ENCODE data around the gene ATG2B.
"Not testable (repeated sequence)": the region's sequence is repeated elsewhere in the genome, so short reads cannot be mapped to it uniquely, and the experiment has no call there.

The ATG2B gene

DNA sequence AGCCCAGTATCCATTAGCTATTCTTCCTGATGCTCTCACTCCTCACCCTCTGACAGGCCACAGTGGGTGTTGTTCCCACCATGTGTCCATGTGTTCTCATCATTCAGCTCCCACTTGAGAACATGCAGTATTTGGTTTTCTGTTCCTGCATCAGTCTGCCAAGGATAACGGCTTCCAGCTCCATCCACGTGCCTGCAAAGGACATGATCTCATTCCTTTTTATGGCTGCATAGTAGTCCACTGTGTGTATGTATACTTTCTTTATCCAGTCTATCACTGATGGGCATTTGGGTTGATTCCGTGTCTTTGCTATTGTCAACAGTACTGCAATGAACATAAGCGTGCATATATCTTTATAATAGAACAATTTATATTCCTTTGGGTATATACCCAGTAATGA is 8.9 kb downstream of the ATG2B start:
- Histone ChIP-seq H3K27ac (ENCODE audit: low read depth, low read length) (no peak overlapping the region), H3K27me3 (ENCODE audit: insufficient read depth, low read length) (no peaks in the 10 kb centered on the region), H3K4me3 (ENCODE audit: low read depth, low read length) (no peak overlapping the region), H3K36me3 (ENCODE audit: insufficient read depth, low read length) (no peaks in the 10 kb centered on the region), H3K4me1 (ENCODE audit: control insufficient read depth, insufficient read depth, low read length, unreplicated experiment) (no peaks in the 10 kb centered on the region), H3K79me2 (ENCODE audit: control insufficient read depth, insufficient read depth, low read length, unreplicated experiment) (peaks cover 20% of the 10 kb centered on the region), H2AFZ (ENCODE audit: low read length, unreplicated experiment) (no peak overlapping the region)

DNA sequence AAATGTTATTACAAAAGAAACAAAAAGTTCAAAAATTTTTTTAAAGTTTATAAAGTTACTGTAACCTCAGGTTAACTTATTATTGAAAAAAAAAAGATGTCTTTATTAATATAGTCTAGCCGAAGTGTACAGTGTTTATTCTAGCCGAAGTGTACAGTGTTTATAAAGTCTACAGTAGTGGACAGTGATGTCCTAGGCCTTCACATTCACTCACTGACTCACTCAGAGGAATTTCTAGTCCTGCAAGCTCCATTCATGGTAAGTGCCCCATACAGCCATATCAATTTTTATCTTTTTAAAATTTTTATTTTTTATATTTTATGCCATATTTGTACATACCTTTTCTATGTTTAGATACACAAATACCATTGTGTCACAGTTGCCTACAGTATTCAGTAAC is 10.4 kb downstream of the ATG2B start:
- no peak overlapping the region for H3K4me3 ChIP-seq (ENCODE audit: low read depth, low read length)
- peaks cover 5% of the 10 kb centered on the region for H3K79me2 ChIP-seq (ENCODE audit: control insufficient read depth, insufficient read depth, low read length, unreplicated experiment)
- H3K36me3 ChIP-seq (ENCODE audit: insufficient read depth, low read length), result no peaks in the 10 kb centered on the region
- no peaks in the 10 kb centered on the region for H3K27me3 ChIP-seq (ENCODE audit: insufficient read depth, low read length)
- H3K4me1 ChIP-seq (ENCODE audit: control insufficient read depth, insufficient read depth, low read length, unreplicated experiment), result no peaks in the 10 kb centered on the region
- no peak overlapping the region for H3K27ac ChIP-seq (ENCODE audit: low read depth, low read length)
- no peak overlapping the region for H2AFZ ChIP-seq (ENCODE audit: low read length, unreplicated experiment)

DNA sequence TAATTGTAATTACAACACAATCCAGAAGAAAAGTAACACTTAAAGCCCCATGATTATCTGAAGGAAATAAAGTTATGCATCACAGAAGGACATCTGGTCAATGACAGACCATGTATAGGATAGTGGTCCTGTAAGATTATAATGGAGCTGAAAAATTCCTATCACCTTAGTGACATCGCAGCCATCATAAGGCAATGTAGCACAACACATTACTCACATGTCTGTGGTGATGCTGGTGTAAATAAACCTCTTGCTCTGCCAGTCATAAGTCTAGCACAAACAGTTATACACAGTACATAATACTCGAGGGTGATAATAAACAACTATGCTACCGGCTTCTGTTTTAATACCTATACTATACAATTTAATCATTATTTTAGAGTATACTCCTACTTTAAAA is 11.2 kb downstream of the ATG2B start:
- H2AFZ ChIP-seq (ENCODE audit: low read length, unreplicated experiment), result no peak overlapping the region

DNA sequence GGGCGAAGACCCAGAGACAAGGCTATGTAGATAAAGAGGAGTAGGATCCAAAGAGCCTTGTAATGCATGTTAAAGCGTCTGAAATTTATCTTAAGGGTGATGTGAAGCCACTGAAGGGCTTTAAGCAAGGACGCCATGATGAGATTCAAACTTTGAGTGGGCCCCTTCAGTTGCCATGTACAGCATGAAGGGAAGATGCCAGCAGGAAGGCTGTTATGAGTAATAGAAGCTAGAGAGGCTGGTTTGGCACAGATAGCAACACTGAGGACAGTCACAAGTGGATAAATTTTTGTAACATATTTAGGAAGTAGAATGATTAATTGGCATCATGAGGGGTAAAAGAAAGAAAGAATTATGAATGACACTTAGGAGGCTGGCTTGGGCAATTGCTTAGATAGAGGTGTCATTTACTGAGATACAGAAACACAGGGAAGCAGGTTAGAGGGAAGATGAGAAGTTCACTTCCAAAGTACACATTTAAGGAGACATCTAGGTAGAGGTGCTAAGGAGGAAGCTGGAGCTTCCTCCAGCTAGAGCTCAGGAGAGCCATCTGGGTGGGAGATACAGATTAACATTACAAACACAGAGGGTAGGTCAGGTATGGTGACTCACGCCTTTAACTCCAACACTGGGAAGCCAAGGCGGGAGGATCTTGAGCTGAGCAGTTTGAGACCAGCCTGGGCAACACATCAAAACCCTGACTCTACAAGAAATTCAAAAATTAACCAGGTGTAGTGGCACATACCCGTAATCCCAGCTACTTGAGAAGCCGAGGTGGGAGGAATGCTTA is 13.7 kb downstream of the ATG2B start:
- Histone ChIP-seq H3K4me1 (ENCODE audit: control insufficient read depth, insufficient read depth, low read length, unreplicated experiment) (no peaks in the 10 kb centered on the region), H2AFZ (ENCODE audit: low read length, unreplicated experiment) (no peak overlapping the region), H3K79me2 (ENCODE audit: control insufficient read depth, insufficient read depth, low read length, unreplicated experiment) (peaks cover 3% of the 10 kb centered on the region), H3K36me3 (ENCODE audit: insufficient read depth, low read length) (no peaks in the 10 kb centered on the region), H3K27ac (ENCODE audit: low read depth, low read length) (no peak overlapping the region), H3K27me3 (ENCODE audit: insufficient read depth, low read length) (no peaks in the 10 kb centered on the region), H3K4me3 (ENCODE audit: low read depth, low read length) (no peak overlapping the region)

More for the DNA sequence above, 11.2 kb downstream of the ATG2B start:
- Histone ChIP-seq H3K27me3 (ENCODE audit: insufficient read depth, low read length) (no peaks in the 10 kb centered on the region), H3K27ac (ENCODE audit: low read depth, low read length) (no peak overlapping the region), H3K79me2 (ENCODE audit: control insufficient read depth, insufficient read depth, low read length, unreplicated experiment) (peaks cover 5% of the 10 kb centered on the region), H3K4me3 (ENCODE audit: low read depth, low read length) (no peak overlapping the region), H3K36me3 (ENCODE audit: insufficient read depth, low read length) (no peaks in the 10 kb centered on the region), H3K4me1 (ENCODE audit: control insufficient read depth, insufficient read depth, low read length, unreplicated experiment) (no peaks in the 10 kb centered on the region)

DNA sequence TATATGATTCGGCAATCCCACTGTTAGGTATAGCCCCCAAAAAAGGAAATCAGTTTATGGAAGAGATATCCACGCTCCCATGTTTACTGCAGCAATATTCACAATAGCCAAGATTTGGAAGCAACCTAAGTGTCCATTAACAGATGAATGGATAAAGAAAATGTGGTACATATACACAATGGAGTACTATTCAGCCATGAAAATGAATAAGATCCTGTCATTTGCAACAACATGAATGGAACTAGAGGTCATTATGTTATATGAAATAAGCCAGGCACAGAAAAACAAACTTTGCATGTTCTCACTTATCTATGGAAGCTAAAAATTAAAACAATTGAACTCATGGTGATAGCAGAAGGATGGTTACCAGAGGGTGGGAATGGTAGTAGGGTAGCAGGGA is 15.2 kb downstream of the ATG2B start:
- H2AFZ ChIP-seq (ENCODE audit: low read length, unreplicated experiment); H3K4me1 ChIP-seq (ENCODE audit: control insufficient read depth, insufficient read depth, low read length, unreplicated experiment); H3K27me3 ChIP-seq (ENCODE audit: insufficient read depth, low read length); H3K27ac ChIP-seq (ENCODE audit: low read depth, low read length); H3K4me3 ChIP-seq (ENCODE audit: low read depth, low read length); H3K79me2 ChIP-seq (ENCODE audit: control insufficient read depth, insufficient read depth, low read length, unreplicated experiment); H3K36me3 ChIP-seq (ENCODE audit: insufficient read depth, low read length): not testable (repeated sequence)

DNA sequence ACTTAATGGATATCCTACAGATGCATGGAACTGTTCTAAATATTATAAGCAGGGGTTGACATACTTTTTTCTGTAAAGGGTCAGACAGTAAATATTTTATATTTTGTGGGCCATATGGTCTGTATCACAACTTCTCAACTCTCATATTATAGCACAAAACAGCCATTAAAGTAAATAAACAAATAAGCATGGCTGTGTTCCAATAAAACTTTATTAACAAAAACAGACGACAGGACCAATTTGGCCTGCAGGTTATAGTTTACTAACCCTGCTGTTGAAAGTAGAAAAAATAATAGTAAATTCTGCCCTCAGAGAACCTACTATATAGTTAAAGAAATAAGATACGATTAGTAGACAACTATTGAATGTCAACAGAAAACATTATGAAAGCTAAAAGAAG is 17.5 kb downstream of the ATG2B start:
- Histone ChIP-seq H3K4me3 (ENCODE audit: low read depth, low read length) (no peak overlapping the region), H2AFZ (ENCODE audit: low read length, unreplicated experiment) (no peak overlapping the region), H3K36me3 (ENCODE audit: insufficient read depth, low read length) (no peaks in the 10 kb centered on the region), H3K27me3 (ENCODE audit: insufficient read depth, low read length) (no peaks in the 10 kb centered on the region), H3K79me2 (ENCODE audit: control insufficient read depth, insufficient read depth, low read length, unreplicated experiment) (peaks cover 3% of the 10 kb centered on the region), H3K27ac (ENCODE audit: low read depth, low read length) (no peak overlapping the region), H3K4me1 (ENCODE audit: control insufficient read depth, insufficient read depth, low read length, unreplicated experiment) (no peaks in the 10 kb centered on the region)

DNA sequence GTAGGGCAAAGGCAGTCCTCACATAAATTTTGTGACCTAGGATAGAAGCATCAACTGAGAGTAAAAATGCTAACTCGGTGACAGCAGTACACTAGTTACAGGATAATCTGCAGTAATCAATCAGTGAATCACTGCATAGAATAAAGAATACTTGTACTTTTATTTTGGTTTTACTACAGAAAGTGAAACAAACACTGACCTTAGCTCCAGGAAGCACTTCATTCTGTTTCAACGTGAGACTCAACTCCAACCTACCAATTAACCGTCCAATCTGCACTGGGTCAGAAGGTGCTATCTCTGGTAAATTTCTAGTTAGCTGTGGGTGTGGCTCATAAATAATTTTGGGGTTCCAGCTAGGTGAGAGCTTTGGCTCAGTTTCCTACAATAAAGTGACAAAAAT is 21.8 kb downstream of the ATG2B start:
- Histone ChIP-seq H3K36me3 (ENCODE audit: insufficient read depth, low read length) (peaks cover 8% of the 10 kb centered on the region), H3K79me2 (ENCODE audit: control insufficient read depth, insufficient read depth, low read length, unreplicated experiment) (no peaks in the 10 kb centered on the region), H3K4me3 (ENCODE audit: low read depth, low read length) (no peak overlapping the region), H3K4me1 (ENCODE audit: control insufficient read depth, insufficient read depth, low read length, unreplicated experiment) (no peaks in the 10 kb centered on the region), H3K27me3 (ENCODE audit: insufficient read depth, low read length) (no peaks in the 10 kb centered on the region), H2AFZ (ENCODE audit: low read length, unreplicated experiment) (no peak overlapping the region), H3K27ac (ENCODE audit: low read depth, low read length) (no peak overlapping the region)

DNA sequence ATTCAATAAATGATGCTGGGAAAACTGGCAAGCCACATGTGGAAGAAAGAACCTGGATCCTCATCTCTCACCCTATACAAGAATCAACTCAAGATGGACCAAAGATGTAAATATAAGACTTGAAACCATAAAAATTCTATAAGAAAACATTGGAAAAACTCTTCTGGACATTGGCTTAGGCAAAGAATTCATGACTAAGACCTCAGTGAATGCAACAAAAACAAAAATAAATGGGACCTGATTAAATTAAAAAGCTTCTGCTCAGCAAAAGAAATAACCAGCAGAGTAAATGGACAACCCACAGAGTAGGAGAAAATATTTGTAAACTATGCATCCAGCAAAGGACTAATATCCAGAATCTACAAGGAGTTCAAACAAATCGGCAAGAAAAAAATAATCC is 24.6 kb downstream of the ATG2B start:
- no peaks in the 10 kb centered on the region for H3K27me3 ChIP-seq (ENCODE audit: insufficient read depth, low read length)
- H3K27ac ChIP-seq (ENCODE audit: low read depth, low read length), result no peak overlapping the region
- no peak overlapping the region for H2AFZ ChIP-seq (ENCODE audit: low read length, unreplicated experiment)
- H3K79me2 ChIP-seq (ENCODE audit: control insufficient read depth, insufficient read depth, low read length, unreplicated experiment), result no peaks in the 10 kb centered on the region
- H3K4me3 ChIP-seq (ENCODE audit: low read depth, low read length), result no peak overlapping the region
- H3K4me1 ChIP-seq (ENCODE audit: control insufficient read depth, insufficient read depth, low read length, unreplicated experiment), result no peaks in the 10 kb centered on the region
- H3K36me3 ChIP-seq (ENCODE audit: insufficient read depth, low read length), result peaks cover 8% of the 10 kb centered on the region

DNA sequence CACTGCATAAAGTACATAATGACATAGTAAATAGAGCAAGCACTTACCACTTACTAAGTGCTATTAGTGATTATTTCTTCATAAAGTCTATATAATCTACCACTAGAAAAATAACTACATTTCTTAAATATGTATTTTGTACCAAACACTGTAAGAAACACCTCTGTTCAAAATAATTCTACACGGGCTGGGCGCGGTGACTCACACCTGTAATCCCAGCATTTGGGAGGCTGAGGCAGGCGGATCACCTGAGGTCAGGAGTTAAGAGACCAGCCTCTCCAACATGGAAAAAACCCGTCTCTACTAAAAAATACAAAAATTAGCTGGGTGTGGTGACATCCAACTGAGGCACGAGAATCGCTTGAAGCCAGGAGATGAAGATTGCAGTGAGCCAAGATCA is 38.9 kb downstream of the ATG2B start:
- H3K27me3 ChIP-seq (ENCODE audit: insufficient read depth, low read length), result no peaks in the 10 kb centered on the region
- no peaks in the 10 kb centered on the region for H3K79me2 ChIP-seq (ENCODE audit: control insufficient read depth, insufficient read depth, low read length, unreplicated experiment)
- no peak overlapping the region for H3K4me3 ChIP-seq (ENCODE audit: low read depth, low read length)
- H2AFZ ChIP-seq (ENCODE audit: low read length, unreplicated experiment), result no peak overlapping the region
- no peak overlapping the region for H3K27ac ChIP-seq (ENCODE audit: low read depth, low read length)
- H3K4me1 ChIP-seq (ENCODE audit: control insufficient read depth, insufficient read depth, low read length, unreplicated experiment), result no peaks in the 10 kb centered on the region
- H3K36me3 ChIP-seq (ENCODE audit: insufficient read depth, low read length), result peaks cover 7% of the 10 kb centered on the region

DNA sequence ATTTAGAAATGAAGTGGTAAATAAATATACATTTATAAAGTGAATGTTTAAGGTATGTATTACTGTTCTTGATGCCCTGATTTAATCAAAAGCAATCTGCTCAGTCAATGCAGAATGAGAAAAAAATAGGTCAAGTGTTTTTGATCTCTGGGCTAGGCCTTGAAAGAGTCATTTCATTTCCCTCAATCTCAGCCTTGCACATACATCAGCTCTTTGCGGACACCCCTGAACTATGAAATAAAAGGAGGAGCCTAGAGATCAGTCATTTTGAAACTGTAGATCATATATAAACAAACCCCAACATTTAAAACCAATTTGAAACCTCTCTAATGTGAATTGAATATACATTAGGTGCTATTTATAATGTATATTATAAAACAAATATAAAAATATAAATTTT is 42.5 kb downstream of the ATG2B start:
- Histone ChIP-seq H2AFZ (ENCODE audit: low read length, unreplicated experiment) (no peak overlapping the region), H3K27ac (ENCODE audit: low read depth, low read length) (no peak overlapping the region), H3K36me3 (ENCODE audit: insufficient read depth, low read length) (peaks cover 22% of the 10 kb centered on the region), H3K4me1 (ENCODE audit: control insufficient read depth, insufficient read depth, low read length, unreplicated experiment) (no peaks in the 10 kb centered on the region), H3K4me3 (ENCODE audit: low read depth, low read length) (no peak overlapping the region), H3K79me2 (ENCODE audit: control insufficient read depth, insufficient read depth, low read length, unreplicated experiment) (no peaks in the 10 kb centered on the region), H3K27me3 (ENCODE audit: insufficient read depth, low read length) (no peaks in the 10 kb centered on the region)

DNA sequence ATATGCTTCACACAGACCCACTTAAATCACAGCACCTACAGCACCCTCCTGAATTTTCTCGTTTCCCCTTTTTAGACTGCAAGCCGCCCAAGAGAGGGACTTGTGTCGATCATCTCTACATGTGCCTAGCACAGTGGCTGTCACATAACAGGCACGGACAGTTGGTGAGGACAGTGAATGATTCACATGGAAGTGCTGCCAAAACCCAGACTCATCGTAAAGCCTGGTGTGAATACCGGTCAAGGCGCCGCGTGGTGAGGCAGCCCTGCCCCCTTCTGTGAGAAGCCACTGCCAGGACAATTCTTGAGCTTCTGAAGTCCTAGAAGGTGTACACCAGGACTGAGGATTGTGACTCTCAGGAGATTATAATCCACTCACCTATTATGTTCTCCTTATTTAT is 44.3 kb downstream of the ATG2B start:
- H3K27ac ChIP-seq (ENCODE audit: low read depth, low read length), result no peak overlapping the region
- H3K4me1 ChIP-seq (ENCODE audit: control insufficient read depth, insufficient read depth, low read length, unreplicated experiment), result no peaks in the 10 kb centered on the region
- no peaks in the 10 kb centered on the region for H3K79me2 ChIP-seq (ENCODE audit: control insufficient read depth, insufficient read depth, low read length, unreplicated experiment)
- peaks cover 18% of the 10 kb centered on the region for H3K36me3 ChIP-seq (ENCODE audit: insufficient read depth, low read length)
- no peak overlapping the region for H2AFZ ChIP-seq (ENCODE audit: low read length, unreplicated experiment)
- H3K4me3 ChIP-seq (ENCODE audit: low read depth, low read length), result no peak overlapping the region
- no peaks in the 10 kb centered on the region for H3K27me3 ChIP-seq (ENCODE audit: insufficient read depth, low read length)
